22Rv1 (cell line): ENCODE results near the gene MTSS2.

ENCODE experiments used
- H3K27ac ChIP-seq: fragments of 450-650 bp; 2 replicates; pipeline ENCODE4 v1.5.1; 2017
- CTCF ChIP-seq: fragments of 450-650 bp; IDR thresholded peaks from 2 replicates; pipeline ENCODE4 v1.5.1; 2017; ENCODE audit warnings: mild to moderate bottlenecking
- ZFX ChIP-seq: fragments of 450-650 bp; IDR thresholded peaks from 2 replicates; pipeline ENCODE4 v1.6.1; 2017; ENCODE audit warnings: antibody characterized with exemption, borderline replicate concordance

MTSS2 gene

DNA sequence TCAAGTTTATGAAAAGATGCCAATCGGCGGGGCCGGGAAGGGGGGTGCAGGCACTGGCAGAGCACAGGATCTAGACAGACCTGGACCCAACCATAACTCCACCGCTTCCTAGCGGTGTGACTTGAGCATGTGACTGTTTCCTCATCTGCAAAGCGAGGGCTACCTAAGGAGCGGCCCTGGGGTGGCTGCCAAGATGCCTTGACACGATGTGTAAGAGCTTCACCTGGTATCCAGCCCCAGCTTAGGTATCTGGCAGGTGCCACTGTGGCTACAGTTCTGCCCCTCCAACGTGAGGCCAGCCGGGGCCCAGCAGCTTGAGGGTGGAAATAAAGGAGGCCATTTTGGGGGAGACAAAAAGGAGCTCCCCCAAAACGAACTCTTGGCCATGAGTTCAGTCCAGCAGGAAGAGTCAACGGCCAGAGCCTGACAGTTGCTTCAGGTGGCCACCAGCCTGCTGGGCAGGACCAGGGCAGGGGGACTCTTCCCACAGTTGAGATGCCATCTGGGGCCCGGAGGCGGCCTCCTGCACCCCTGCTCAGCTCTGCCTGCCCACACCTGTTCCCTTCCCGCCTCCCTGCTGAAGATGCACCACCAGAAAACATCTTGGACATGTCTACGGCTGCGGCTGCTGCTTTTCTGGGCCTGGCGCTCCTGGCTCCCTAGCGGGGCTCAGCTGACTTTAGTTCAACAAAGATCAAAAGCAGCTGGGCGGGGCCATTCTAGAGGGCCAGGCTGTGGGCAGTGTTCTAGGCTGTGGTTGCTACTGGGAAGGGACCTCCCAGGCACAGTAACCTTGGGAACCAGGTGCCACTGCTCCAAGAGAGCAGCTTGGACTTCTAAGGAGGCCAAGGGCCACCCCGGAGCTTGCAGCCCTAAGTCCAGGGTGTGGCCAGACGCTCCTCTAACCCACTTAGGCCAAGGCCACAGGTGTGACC, 3.4 kb upstream of the MTSS2 start:
- no peak overlapping the region for H3K27ac ChIP-seq
- TF ChIP-seq ZFX (no peak), CTCF (no peak)

DNA sequence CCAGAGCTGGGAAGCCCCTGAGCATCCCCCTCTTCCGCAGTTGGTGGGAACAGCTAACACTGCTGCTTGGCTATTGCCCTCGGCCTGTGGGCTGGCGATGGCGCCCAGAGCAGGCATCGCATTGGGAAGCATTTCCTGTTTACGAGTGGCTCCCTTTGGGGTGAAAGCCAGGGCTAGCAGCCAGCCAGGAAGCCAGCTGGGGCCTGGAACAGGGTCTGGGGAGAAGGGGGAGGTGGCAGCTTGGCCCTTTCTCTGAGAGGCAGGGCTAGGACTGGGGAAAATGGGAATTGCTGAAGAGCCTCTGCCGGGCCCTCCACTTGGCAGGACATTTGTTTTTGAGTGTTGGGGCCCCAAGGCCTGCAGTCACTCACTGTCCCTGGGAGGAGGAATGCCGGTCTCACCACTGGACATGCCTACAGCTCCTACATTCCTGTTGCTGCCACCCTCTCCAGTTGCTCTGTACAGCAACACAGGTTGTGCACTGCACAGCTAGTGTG, 2.4 kb upstream of the MTSS2 start:
- no peak for TF ChIP-seq CTCF
- TF ChIP-seq ZFX = no peak
- H3K27ac ChIP-seq = 0 out of 2 replicates have a peak overlapping the region, but pooled peaks have one; percentile 81

- TF ChIP-seq ZFX (no peak), CTCF (no peak)
- H3K27ac ChIP-seq = peak overlapping the region; percentile 81; the same call in 1 of the 2 replicates
These were observed 1.9 kb upstream of the MTSS2 start for GRCh38 chr16:70687671-70688245.

GRCh38 chr16:70687102-70687511, 1.3 kb upstream of the MTSS2 start:
- no peak for TF ChIP-seq ZFX
- TF ChIP-seq CTCF = no peak
- peak overlapping the region; percentile 81 for H3K27ac ChIP-seq

DNA sequence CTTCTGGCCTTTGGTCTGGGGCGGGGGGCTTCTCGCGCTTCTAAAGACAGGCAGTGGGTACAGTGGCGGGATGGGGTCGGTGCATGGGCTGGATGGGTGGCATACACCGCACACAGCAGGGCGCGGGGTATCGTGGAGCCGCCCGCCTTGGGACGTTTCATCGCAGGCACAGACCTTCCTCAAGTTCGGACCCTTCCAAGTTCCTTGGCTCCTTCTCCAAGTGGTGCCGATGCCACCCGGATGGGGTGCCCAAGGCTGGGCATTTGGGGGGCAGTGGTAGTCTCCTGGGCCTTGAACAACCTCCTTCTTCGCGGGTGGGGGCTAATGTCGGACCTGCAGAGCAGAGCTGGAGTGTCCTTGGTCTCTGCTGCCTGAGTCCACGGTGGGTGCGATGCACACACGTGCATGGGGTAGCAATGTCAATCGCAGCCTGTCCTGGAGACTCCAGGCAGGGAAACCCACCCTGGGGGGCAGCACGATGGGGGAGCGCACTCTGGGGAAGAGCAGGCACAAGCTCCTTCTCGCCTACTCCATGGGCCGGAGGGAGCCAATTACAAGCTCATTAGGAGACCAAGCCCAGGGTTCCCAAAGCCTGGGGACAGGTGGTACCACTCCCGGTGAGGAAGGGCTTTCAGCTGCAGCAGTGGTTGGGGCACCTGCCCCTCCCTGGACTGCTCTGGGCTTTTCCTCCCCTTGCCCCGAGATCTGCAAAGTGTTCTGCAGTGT, 686 bp upstream of the MTSS2 start:
- TF ChIP-seq CTCF = no peak
- no peak for TF ChIP-seq ZFX
- peak overlapping the region; percentile 81 for H3K27ac ChIP-seq

GRCh38 chr16:70685061-70685937, 554 bp downstream of the MTSS2 start:
- TF ChIP-seq ZFX (no peak), CTCF (no peak)
- peak overlapping the region; percentile 81 for H3K27ac ChIP-seq
